ENCODE measurements around the gene TPD52L1. TPM values are rescaled to one million over a fixed set of nuclear protein-coding genes. Genes with fewer than 3 reads are reported as not detected.

TPD52L1 gene
- total and polyA plus RNA-seq, 7 donors: 8.1 to 98.9 (median 61.0) TPM

DNA sequence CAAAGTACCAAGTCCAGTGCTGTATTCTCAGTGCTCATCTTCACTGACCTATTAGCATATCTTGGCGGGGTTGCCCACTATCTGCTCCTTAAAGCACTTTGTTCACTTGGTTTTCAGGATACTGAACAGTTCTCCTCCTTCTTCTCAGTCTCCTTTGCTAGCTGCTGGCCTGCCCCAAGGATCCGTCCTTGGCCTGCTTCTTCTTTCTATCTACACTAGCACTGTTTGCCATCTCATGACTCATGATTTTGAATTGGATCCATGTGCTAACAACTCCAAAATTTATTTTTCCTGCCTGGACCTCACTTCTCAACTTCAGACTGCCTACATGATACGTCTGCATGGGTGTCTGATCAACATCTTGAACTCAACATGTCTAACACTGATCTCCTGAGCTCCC, 15.5 kb downstream of the TPD52L1 start:
- no peaks in the 10 kb centered on the region for H3K9me3 ChIP-seq
- intact Hi-C loops (cut with DNase I): no loop called here
- H3K27me3 ChIP-seq: no peaks in the 10 kb centered on the region
- H3K27ac ChIP-seq: peak overlapping the region in 3 of 4 donors; percentile 54 to 70 (median 64)
- H3K4me1 ChIP-seq: peaks cover 0 to 27% (median 21%) of the 10 kb centered on the region in 4 donors
- no peaks in the 10 kb centered on the region for H3K36me3 ChIP-seq
- DNase-seq: peak; percentile 74
- TF ChIP-seq POLR2AphosphoS5 (IDR thresholded peaks at IDR 0.05) (peak in 2 of 4 donors; percentile 24 to 30), EP300 (IDR thresholded peaks at IDR 0.05) (no peak)
- no peak overlapping the region for H3K4me3 ChIP-seq
- WGBS, 2 donors: 80 to 87% methylated on average over 3 of the region's 3 CpGs

GRCh38 chr6:125169522-125169921, 15.9 kb downstream of the TPD52L1 start:
- no peak for TF ChIP-seq POLR2A (IDR thresholded peaks at IDR 0.05)
- TF ChIP-seq POLR2AphosphoS5 (IDR thresholded peaks at IDR 0.05): no peak
- no peak for TF ChIP-seq CTCF (IDR thresholded peaks at IDR 0.05)
- TF ChIP-seq EP300 (IDR thresholded peaks at IDR 0.05): no peak
- Histone ChIP-seq H3K9me3 (no peaks in the 10 kb centered on the region), H3K4me3 (no peak overlapping the region), H3K27ac (peak overlapping the region in 3 of 4 donors; percentile 54 to 70 (median 64)), H3K27me3 (no peaks in the 10 kb centered on the region), H3K4me1 (peaks cover 0 to 22% (median 18%) of the 10 kb centered on the region in 4 donors), H3K36me3 (no peaks in the 10 kb centered on the region)
- intact Hi-C loops (cut with DNase I): no loop called here
- WGBS, 2 donors: 90 to 92% methylated on average over 3 of the region's 3 CpGs
- DNase-seq: no peak

DNA sequence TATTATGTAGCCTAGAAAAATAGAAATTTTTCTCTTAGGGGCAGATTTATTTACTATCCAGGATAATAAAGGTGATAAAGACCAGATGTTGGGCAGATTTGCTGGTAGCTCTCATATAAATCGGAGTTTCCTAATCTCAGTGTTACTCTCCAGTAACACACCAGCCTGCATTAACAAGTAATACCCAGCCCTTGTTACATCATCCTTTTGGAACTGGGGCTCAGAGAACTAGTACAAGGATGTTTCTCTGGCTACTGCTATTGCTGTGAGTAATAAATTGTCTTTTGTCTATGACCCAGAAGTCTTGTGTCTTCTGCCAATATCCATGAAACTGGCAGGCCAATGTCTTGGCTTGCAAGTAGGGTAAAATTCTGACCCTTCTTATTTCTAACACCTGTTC, 16.8 kb downstream of the TPD52L1 start:
- no peaks in the 10 kb centered on the region for H3K27me3 ChIP-seq
- H3K4me1 ChIP-seq: peaks cover 0 to 19% (median 14%) of the 10 kb centered on the region in 4 donors
- intact Hi-C loops (cut with DNase I): no loop called here
- H3K9me3 ChIP-seq: no peaks in the 10 kb centered on the region
- TF ChIP-seq CTCF (IDR thresholded peaks at IDR 0.05): no peak
- TF ChIP-seq POLR2AphosphoS5 (IDR thresholded peaks at IDR 0.05): peak in 3 of 4 donors; percentile 42 to 58 (median 52)
- no peak for TF ChIP-seq POLR2A (IDR thresholded peaks at IDR 0.05)
- no peak for TF ChIP-seq EP300 (IDR thresholded peaks at IDR 0.05)
- no peaks in the 10 kb centered on the region for H3K36me3 ChIP-seq
- no peak for DNase-seq
- H3K4me3 ChIP-seq: no peak overlapping the region
- H3K27ac ChIP-seq: peak overlapping the region in 3 of 4 donors; percentile 54 to 70 (median 64)
- 73 to 86% methylated on average over 1 of the region's 1 CpG for WGBS, 2 donors

- TF ChIP-seq CTCF (IDR thresholded peaks at IDR 0.05) (no peak), POLR2A (IDR thresholded peaks at IDR 0.05) (no peak), EP300 (IDR thresholded peaks at IDR 0.05) (no peak)
- DNase-seq: no peak
- Histone ChIP-seq H3K4me1 (peaks cover 0 to 19% (median 14%) of the 10 kb centered on the region in 4 donors), H3K4me3 (no peak overlapping the region), H3K9me3 (no peaks in the 10 kb centered on the region), H3K36me3 (no peaks in the 10 kb centered on the region), H3K27me3 (no peaks in the 10 kb centered on the region), H3K27ac (no peak overlapping the region)
- intact Hi-C loops (cut with DNase I): no loop called here
- WGBS, 2 donors: 83 to 86% methylated on average over 6 of the region's 6 CpGs
Observed at GRCh38 chr6:125173341-125174095, 19.9 kb downstream of the TPD52L1 start.

- Histone ChIP-seq H3K4me1 (peaks cover 0 to 11% (median 6%) of the 10 kb centered on the region in 4 donors), H3K36me3 (no peaks in the 10 kb centered on the region), H3K4me3 (no peak overlapping the region), H3K9me3 (no peaks in the 10 kb centered on the region), H3K27ac (no peak overlapping the region), H3K27me3 (no peaks in the 10 kb centered on the region)
- intact Hi-C loops (cut with DNase I): no loop called here
- no peak for TF ChIP-seq POLR2A (IDR thresholded peaks at IDR 0.05)
- no peak for TF ChIP-seq CTCF (IDR thresholded peaks at IDR 0.05)
- no peak for TF ChIP-seq POLR2AphosphoS5 (IDR thresholded peaks at IDR 0.05)
- no peak for TF ChIP-seq EP300 (IDR thresholded peaks at IDR 0.05)
- no peak for DNase-seq
- WGBS, 2 donors: 58 to 75% methylated on average over 1 of the region's 1 CpG
Observed at GRCh38 chr6:125174626-125175025, 21.1 kb downstream of the TPD52L1 start.
